D721Med (cell line): Measurements from ENCODE around the gene THAP9.

Source experiments
- DNase-seq: peaks from one replicate; pipeline ENCODE4 v3.0.0; 2011; ENCODE audit warnings: low spot score; ENCODE audit not compliant: insufficient read length
- FAIRE-seq: peaks from 2 replicates; lab custom pipeline; 2011; peaks lifted over from hg19 to GRCh38; lab: Jason Lieb, UNC
- CTCF ChIP-seq: IDR thresholded peaks from 2 replicates; pipeline ENCODE4 v1.5.1; 2012; ENCODE audit warnings: mild to moderate bottlenecking, control low read depth; ENCODE audit not compliant: insufficient read depth; ENCODE audit errors: missing control alignments

Gene THAP9

GRCh38 chr4:82968972-82969371 is 68.4 kb downstream of the THAP9 start:
- no peak for TF ChIP-seq CTCF
- FAIRE-seq (peak; percentile 96), DNase-seq (no peak)

GRCh38 chr4:82969414-82969813 is 68.9 kb downstream of the THAP9 start:
- no peak for TF ChIP-seq CTCF
- DNase-seq (no peak), FAIRE-seq (no peak)
